NT2/D1 (cell line): ENCODE results near the gene RFT1.

Source experiments
- YY1 ChIP-seq: IDR thresholded peaks from 2 replicates; pipeline ENCODE4 v1.6.1; 2011; ENCODE audit not compliant: insufficient read length, insufficient read depth
- ZNF274 ChIP-seq: IDR thresholded peaks from 2 replicates; pipeline ENCODE4 v1.6.1; 2011; ENCODE audit warnings: mild to moderate bottlenecking, low read depth, low read length

DNA sequence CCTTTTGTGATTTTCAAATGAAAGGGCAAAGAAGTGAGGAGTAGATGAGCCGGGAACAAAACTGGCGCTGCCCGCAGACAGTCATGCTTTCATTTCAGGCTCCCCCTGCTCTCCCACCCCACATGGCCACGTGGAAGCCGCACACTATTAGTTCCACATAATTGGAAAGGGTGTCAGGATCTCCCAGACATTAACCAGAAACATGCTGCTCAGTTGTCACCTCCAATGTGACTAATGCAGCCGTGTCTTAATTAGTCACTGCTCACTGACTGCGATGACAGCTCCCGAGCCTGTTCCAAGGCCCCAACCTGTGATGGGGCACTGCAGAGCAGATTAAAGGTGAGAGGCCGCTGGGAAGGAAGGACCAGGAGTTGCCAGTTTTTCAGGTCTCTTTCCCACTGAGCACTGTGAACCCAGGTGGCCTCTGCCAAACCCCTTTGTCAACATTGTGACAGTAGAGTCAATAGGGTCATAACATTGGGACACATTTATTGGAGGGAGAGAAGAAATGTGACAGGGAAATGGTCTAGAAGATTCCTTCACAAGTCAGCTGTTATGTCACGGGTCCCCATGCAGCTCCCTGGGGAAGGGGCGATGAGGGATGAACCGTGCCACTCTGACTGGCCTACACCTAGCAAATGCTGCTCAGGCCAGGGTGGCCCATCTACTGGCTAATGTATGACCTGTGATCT, 45.8 kb downstream of the RFT1 start:
- TF ChIP-seq ZNF274 (no peak), YY1 (no peak)
